ENCODE data around the gene TOR3A.
"Not testable (repeated sequence)": the region's sequence is repeated elsewhere in the genome, so short reads cannot be mapped to it uniquely, and the experiment has no call there.

TOR3A gene

GRCh38 chr1:179115181-179115580 lies 33.3 kb downstream of the TOR3A start:
- no peak for DNase-seq

GRCh38 chr1:179119513-179119912 lies 37.6 kb downstream of the TOR3A start:
- DNase-seq: no peak

- DNase-seq: no peak
These were observed 38.9 kb downstream of the TOR3A start for GRCh38 chr1:179120736-179121135.

GRCh38 chr1:179121159-179121938 lies 39.5 kb downstream of the TOR3A start:
- DNase-seq: no peak

GRCh38 chr1:179124873-179125272 lies 43.0 kb downstream of the TOR3A start:
- no peak for DNase-seq

- DNase-seq: no peak
These were observed 44.6 kb downstream of the TOR3A start for GRCh38 chr1:179126338-179127060.

GRCh38 chr1:179127163-179127895 lies 45.5 kb downstream of the TOR3A start:
- DNase-seq: no peak

- DNase-seq: no peak
These were observed 46.6 kb downstream of the TOR3A start for GRCh38 chr1:179128520-179128919.

- DNase-seq: no peak
These were observed 48.0 kb downstream of the TOR3A start for GRCh38 chr1:179129702-179130473.

GRCh38 chr1:179135168-179135567 lies 53.3 kb downstream of the TOR3A start:
- DNase-seq: not testable (repeated sequence)

GRCh38 chr1:179135707-179136106 lies 53.8 kb downstream of the TOR3A start:
- DNase-seq: not testable (repeated sequence)

- no peak for DNase-seq
These were observed 55.9 kb downstream of the TOR3A start for GRCh38 chr1:179137617-179138255.

- not testable (repeated sequence) for DNase-seq
These were observed 56.9 kb downstream of the TOR3A start for GRCh38 chr1:179138755-179139154.

- no peak for DNase-seq
These were observed 59.9 kb downstream of the TOR3A start for GRCh38 chr1:179141592-179142251.

GRCh38 chr1:179142889-179143299 lies 61.0 kb downstream of the TOR3A start:
- no peak for DNase-seq

- DNase-seq: no peak
These were observed 61.5 kb downstream of the TOR3A start for GRCh38 chr1:179143322-179143721.

- DNase-seq: no peak
These were observed 62.8 kb downstream of the TOR3A start for GRCh38 chr1:179144626-179145025.

GRCh38 chr1:179145521-179145920 lies 63.7 kb downstream of the TOR3A start:
- no peak for DNase-seq
